ENCODE data around the gene UNC13D.
A peak's percentile ranks its signal among the peaks of the same experiment; 100 is the strongest.

Gene UNC13D

DNA sequence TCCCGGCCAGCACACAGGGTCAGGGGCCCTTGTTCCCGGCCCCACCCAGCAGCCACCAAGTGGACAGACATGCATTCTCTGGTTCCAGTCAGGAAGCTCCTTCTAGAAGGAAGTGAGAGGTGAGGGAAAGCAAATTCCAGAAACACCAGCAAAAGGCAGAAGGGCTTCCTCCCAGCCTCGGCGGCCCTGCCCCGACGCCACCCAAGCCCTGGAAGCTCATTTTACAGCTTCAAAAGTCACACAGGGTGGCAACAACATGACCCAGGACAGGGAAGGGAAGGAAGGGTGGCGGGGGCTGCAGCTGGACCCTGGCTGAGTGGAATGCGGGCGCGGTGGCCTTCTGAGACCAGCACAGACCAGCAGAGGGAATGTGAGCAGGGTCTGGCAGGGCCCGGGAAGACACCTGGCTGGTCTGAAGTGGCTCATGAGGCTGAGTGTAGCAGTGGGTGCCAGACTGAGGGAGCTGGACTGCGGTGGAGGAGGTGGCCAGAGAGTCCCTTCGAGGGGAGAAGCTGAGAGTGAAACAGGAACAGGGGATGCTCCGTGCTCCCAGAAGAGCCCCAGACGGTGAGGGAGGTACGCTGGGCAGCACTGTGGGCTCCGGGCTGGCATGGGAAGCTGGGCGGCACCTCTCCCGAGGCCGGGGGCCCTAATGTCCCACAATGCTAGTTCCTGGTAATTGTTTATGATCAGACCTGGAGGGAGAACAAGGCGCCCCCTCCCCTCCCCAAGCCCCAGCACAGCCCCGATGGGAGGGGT is 1.9 kb upstream of the UNC13D start:
- Histone ChIP-seq H3K9me3 (ENCODE audit: insufficient read depth, low read length) (no peaks in the 10 kb centered on the region), H3K36me3 (ENCODE audit: insufficient read depth, insufficient read length, low read length) (peaks cover 56% of the 10 kb centered on the region), H3K4me3 (ENCODE audit: insufficient read length, low read depth) (no peak overlapping the region), H3K9ac (ENCODE audit: insufficient read length, low read depth) (peak overlapping the region; percentile 56), H3K27me3 (ENCODE audit: insufficient read depth, insufficient read length) (no peaks in the 10 kb centered on the region), H3K4me1 (ENCODE audit: insufficient read depth, insufficient read length) (peaks cover 37% of the 10 kb centered on the region)
- no peak for TF ChIP-seq YY1 (IDR thresholded peaks at IDR 0.05; ENCODE audit: insufficient read depth, insufficient read length)
- no peak for TF ChIP-seq SUZ12 (IDR thresholded peaks at IDR 0.05; ENCODE audit: extremely low read depth, insufficient read depth, insufficient read length)
- no peak for TF ChIP-seq ZNF274 (IDR thresholded peaks at IDR 0.05; ENCODE audit: low read depth, low read length)
- no peak for DNase-seq (ENCODE audit: low read depth, low spot score)

DNA sequence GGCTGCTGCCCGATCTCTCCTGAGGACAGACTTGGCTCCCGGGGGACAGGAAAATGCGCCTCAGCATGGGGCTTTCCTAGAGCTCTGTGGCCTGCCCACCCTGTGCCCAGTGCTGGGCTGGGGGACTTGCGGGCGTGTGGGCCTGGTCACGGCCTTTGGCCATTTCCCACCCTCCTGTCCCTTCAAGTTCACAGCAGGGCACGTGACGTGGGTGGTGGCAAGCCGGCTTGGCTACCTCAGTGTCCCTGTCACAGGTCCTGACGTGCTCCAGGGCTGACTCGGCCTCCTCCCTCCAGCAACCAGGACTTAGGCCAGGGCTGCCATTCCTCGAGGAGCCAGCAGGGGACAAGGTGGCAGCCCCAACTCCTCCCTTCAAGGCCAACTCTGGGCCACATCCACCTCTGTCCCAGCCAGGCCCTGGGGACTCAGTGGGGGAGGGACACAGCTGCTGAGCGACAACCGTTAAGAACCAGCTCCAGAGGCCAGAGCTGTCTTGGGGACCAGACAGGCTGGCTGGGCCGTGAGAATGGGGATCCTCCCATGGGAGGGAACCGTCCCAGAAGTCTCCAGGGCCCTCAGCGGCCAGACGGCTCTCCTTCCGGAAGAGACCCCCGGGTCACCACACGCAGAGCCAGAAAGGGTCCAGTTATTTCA is 981 bp upstream of the UNC13D start:
- H3K9me3 ChIP-seq (ENCODE audit: insufficient read depth, low read length), result no peaks in the 10 kb centered on the region
- H3K9ac ChIP-seq (ENCODE audit: insufficient read length, low read depth), result peak overlapping the region; percentile 64
- no peaks in the 10 kb centered on the region for H3K27me3 ChIP-seq (ENCODE audit: insufficient read depth, insufficient read length)
- no peak for DNase-seq (ENCODE audit: low read depth, low spot score)
- peaks cover 48% of the 10 kb centered on the region for H3K36me3 ChIP-seq (ENCODE audit: insufficient read depth, insufficient read length, low read length)
- TF ChIP-seq YY1 (IDR thresholded peaks at IDR 0.05; ENCODE audit: insufficient read depth, insufficient read length), result no peak
- TF ChIP-seq SUZ12 (IDR thresholded peaks at IDR 0.05; ENCODE audit: extremely low read depth, insufficient read depth, insufficient read length), result no peak
- TF ChIP-seq ZNF274 (IDR thresholded peaks at IDR 0.05; ENCODE audit: low read depth, low read length), result no peak
- H3K4me1 ChIP-seq (ENCODE audit: insufficient read depth, insufficient read length), result peaks cover 41% of the 10 kb centered on the region
- H3K4me3 ChIP-seq (ENCODE audit: insufficient read length, low read depth), result no peak overlapping the region

DNA sequence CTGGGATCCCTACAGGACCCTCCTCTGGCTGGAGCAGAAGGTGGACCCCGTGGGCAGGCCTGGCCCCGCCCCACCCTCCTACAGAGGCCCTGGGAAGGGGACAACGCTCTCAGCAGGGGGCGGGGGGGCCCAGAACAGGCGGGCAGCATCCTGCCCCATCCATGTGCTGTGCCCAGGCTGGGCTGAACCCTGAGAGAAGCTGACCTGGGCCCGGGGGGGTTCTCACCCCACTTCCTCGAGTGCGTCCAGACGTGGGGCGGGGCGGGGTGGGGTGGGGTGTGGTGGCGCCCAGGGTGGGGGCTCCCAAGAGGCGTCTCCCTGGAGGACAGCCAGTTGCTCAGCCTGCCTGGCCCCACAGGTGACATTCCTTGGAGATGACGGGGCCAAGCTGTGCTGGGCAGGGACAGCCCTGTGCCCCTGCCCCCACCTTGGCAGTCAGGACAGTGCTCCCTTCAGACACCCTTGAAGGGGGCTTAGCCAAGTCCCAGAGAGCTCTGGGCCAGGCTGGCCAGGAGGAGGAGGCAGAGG is 390 bp upstream of the UNC13D start:
- TF ChIP-seq YY1 (IDR thresholded peaks at IDR 0.05; ENCODE audit: insufficient read depth, insufficient read length) (no peak), ZNF274 (IDR thresholded peaks at IDR 0.05; ENCODE audit: low read depth, low read length) (no peak), SUZ12 (IDR thresholded peaks at IDR 0.05; ENCODE audit: extremely low read depth, insufficient read depth, insufficient read length) (no peak)
- H3K9me3 ChIP-seq (ENCODE audit: insufficient read depth, low read length), result no peaks in the 10 kb centered on the region
- H3K4me3 ChIP-seq (ENCODE audit: insufficient read length, low read depth), result no peak overlapping the region
- H3K4me1 ChIP-seq (ENCODE audit: insufficient read depth, insufficient read length), result peaks cover 41% of the 10 kb centered on the region
- DNase-seq (ENCODE audit: low read depth, low spot score), result no peak
- H3K9ac ChIP-seq (ENCODE audit: insufficient read length, low read depth), result peak overlapping the region; percentile 64
- H3K36me3 ChIP-seq (ENCODE audit: insufficient read depth, insufficient read length, low read length), result peaks cover 44% of the 10 kb centered on the region
- H3K27me3 ChIP-seq (ENCODE audit: insufficient read depth, insufficient read length), result no peaks in the 10 kb centered on the region

DNA sequence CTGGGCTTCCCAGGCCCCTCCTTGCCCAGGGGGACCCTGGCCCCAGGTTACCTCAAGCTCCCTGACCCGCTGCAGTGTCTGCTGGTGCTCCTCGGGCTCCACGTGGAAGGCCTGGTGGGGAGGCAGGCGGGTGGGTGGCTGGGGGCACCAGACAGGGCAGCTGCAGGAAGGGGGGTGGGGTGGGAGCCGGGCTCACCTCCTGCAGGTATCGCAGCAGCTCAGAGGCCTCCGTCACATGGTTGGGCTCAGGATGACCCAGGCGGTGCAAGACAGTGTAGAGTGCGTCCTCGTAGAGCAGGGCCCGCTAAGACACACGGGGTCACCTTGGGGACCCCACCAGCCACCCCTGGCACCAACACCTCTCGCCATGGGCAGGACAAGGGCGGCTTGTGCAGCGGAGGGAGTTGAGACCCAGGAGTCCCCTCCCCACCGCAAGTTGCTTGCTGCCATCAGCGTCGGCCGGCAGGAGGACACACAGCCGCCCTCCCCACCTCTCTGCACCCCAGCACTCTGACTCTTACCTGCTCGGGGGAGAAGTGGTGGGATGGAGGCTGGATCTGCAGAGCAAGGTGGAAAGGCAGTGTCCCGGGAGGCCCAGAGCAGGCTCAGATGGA is 1.1 kb downstream of the UNC13D start:
- H3K36me3 ChIP-seq (ENCODE audit: insufficient read depth, insufficient read length, low read length), result peaks cover 29% of the 10 kb centered on the region
- H3K4me1 ChIP-seq (ENCODE audit: insufficient read depth, insufficient read length), result peaks cover 44% of the 10 kb centered on the region
- TF ChIP-seq YY1 (IDR thresholded peaks at IDR 0.05; ENCODE audit: insufficient read depth, insufficient read length), result no peak
- no peak for TF ChIP-seq ZNF274 (IDR thresholded peaks at IDR 0.05; ENCODE audit: low read depth, low read length)
- no peak for TF ChIP-seq SUZ12 (IDR thresholded peaks at IDR 0.05; ENCODE audit: extremely low read depth, insufficient read depth, insufficient read length)
- no peak for DNase-seq (ENCODE audit: low read depth, low spot score)
- H3K9me3 ChIP-seq (ENCODE audit: insufficient read depth, low read length), result no peaks in the 10 kb centered on the region
- H3K27me3 ChIP-seq (ENCODE audit: insufficient read depth, insufficient read length), result no peaks in the 10 kb centered on the region
- no peak overlapping the region for H3K4me3 ChIP-seq (ENCODE audit: insufficient read length, low read depth)
- H3K9ac ChIP-seq (ENCODE audit: insufficient read length, low read depth), result no peak overlapping the region

DNA sequence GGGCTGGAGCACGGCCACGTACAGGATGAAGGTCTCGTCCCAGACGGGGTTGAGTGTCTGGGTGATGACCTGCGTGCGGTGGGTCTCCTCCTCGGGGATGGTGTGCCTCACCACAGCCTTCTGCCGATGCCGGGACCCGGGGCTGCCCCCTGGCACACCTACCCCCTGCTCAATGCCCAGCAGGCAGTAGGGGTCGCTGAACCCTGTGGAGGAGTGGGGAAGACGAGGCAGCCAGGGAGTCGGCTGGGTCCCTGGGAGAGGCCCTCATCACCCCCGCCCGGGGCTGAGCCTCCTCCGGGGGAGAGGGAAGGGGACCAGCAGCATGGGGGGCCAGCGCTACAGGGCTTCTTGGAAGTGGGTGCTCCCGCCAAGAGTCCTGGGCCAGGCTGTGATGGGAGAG is 1.8 kb downstream of the UNC13D start:
- no peak overlapping the region for H3K9ac ChIP-seq (ENCODE audit: insufficient read length, low read depth)
- no peaks in the 10 kb centered on the region for H3K27me3 ChIP-seq (ENCODE audit: insufficient read depth, insufficient read length)
- peaks cover 22% of the 10 kb centered on the region for H3K36me3 ChIP-seq (ENCODE audit: insufficient read depth, insufficient read length, low read length)
- no peak overlapping the region for H3K4me3 ChIP-seq (ENCODE audit: insufficient read length, low read depth)
- no peak for DNase-seq (ENCODE audit: low read depth, low spot score)
- TF ChIP-seq ZNF274 (IDR thresholded peaks at IDR 0.05; ENCODE audit: low read depth, low read length), result no peak
- TF ChIP-seq SUZ12 (IDR thresholded peaks at IDR 0.05; ENCODE audit: extremely low read depth, insufficient read depth, insufficient read length), result no peak
- TF ChIP-seq YY1 (IDR thresholded peaks at IDR 0.05; ENCODE audit: insufficient read depth, insufficient read length), result no peak
- H3K9me3 ChIP-seq (ENCODE audit: insufficient read depth, low read length), result no peaks in the 10 kb centered on the region
- H3K4me1 ChIP-seq (ENCODE audit: insufficient read depth, insufficient read length), result peaks cover 47% of the 10 kb centered on the region

DNA sequence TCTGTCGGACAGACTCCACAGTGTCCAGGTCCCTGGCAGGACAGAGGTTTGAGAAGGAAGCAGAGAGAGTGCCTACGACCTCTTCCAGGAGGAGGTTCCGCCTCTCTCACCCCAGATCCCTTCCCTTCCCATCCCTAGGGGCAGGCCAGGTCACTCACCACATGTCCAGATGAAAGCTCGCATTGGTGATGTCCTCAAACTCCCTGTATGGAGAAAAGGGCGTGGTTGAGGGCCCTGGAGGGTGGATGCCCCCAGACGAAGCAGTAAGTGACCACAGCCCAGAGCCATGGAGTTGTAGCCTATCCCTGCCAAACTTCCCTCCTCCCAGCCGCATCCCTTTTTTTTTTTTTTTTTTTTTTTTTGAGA is 3.4 kb downstream of the UNC13D start:
- TF ChIP-seq YY1 (IDR thresholded peaks at IDR 0.05; ENCODE audit: insufficient read depth, insufficient read length), result no peak
- DNase-seq (ENCODE audit: low read depth, low spot score), result no peak
- H3K4me3 ChIP-seq (ENCODE audit: insufficient read length, low read depth), result no peak overlapping the region

More for the DNA sequence above, 3.4 kb downstream of the UNC13D start:
- Histone ChIP-seq H3K36me3 (ENCODE audit: insufficient read depth, insufficient read length, low read length) (peaks cover 6% of the 10 kb centered on the region), H3K27me3 (ENCODE audit: insufficient read depth, insufficient read length) (no peaks in the 10 kb centered on the region), H3K4me1 (ENCODE audit: insufficient read depth, insufficient read length) (peaks cover 37% of the 10 kb centered on the region), H3K9ac (ENCODE audit: insufficient read length, low read depth) (peak overlapping the region; percentile 62), H3K9me3 (ENCODE audit: insufficient read depth, low read length) (no peaks in the 10 kb centered on the region)
